Transverse colon (tissue), 4 donors: Measurements from ENCODE around the gene DDRGK1. TPM values are rescaled to one million over a fixed set of nuclear protein-coding genes. Genes with fewer than 3 reads are reported as not detected.

Experiments used
- DNase-seq: peaks from one replicate; pipeline ENCODE4 v3.0.0-alpha.2; 2019
- H3K27ac ChIP-seq, 4 donors: fragments of 200-600 bp; sonication (generic); 2 replicates each; pipeline ENCODE4 v1.5.1; 2016 to 2018; ENCODE audit warnings: inconsistent platforms in 4 of 4
- H3K27me3 ChIP-seq: fragments of 200-600 bp; sonication (generic); 2 replicates; pipeline ENCODE4 v1.5.1; 2017; ENCODE audit warnings: inconsistent platforms
- H3K36me3 ChIP-seq, 4 donors: fragments of 200-600 bp; sonication (generic); 2 replicates each; pipeline ENCODE4 v1.5.1; 2017 to 2019; ENCODE audit warnings: inconsistent platforms in 4 of 4
- H3K4me1 ChIP-seq, 4 donors: fragments of 200-600 bp; sonication (generic); 2 replicates each; pipeline ENCODE4 v1.5.1; 2017 to 2020; ENCODE audit warnings: inconsistent platforms in 4 of 4
- H3K4me3 ChIP-seq, 4 donors: fragments of 200-600 bp; sonication (generic); 1 replicate in 1 of 4; 2 replicates in 3 of 4; pipeline versions ENCODE4 v1.5.1 to v1.6.1; 2017 to 2019; ENCODE audit warnings: inconsistent platforms in 4 of 4
- H3K9me3 ChIP-seq, 2 donors: fragments of 200-600 bp; sonication (generic); 2 replicates each; pipeline ENCODE4 v1.5.1; 2017 to 2019; ENCODE audit warnings: inconsistent platforms in 2 of 2
- CTCF ChIP-seq, 5 experiments: fragments of 200-600 bp in 3 of 5; fragments of 450-650 bp in 2 of 5; sonication (generic) in 3 of 5; IDR thresholded peaks; 1 replicate in 2 of 5; 2 replicates in 3 of 5; pipeline ENCODE4 v1.5.1; 2016 to 2017; ENCODE audit warnings: antibody characterized with exemption in 5 of 5, inconsistent platforms in 3 of 5, mild to moderate bottlenecking in 2 of 5, moderate library complexity in 1 of 5
- EP300 ChIP-seq: sonication (generic); formaldehyde crosslinking; IDR thresholded peaks from one replicate; pipeline ENCODE4 v1.6.1; 2017; ENCODE audit warnings: antibody characterized with exemption, low read depth
- POLR2A ChIP-seq: fragments of 450-650 bp; IDR thresholded peaks from one replicate; pipeline ENCODE4 v1.6.1; 2016; ENCODE audit warnings: antibody characterized with exemption, mild to moderate bottlenecking, moderate library complexity
- POLR2AphosphoS5 ChIP-seq, 3 donors: sonication (generic); formaldehyde crosslinking; IDR thresholded peaks; one replicate each; pipeline ENCODE4 v1.6.1; 2016; ENCODE audit warnings: antibody characterized with exemption in 3 of 3
- WGBS, 2 donors: methylation state at CpG; one replicate each; pipeline ENCODE4 v1.1.5; 2018; ENCODE audit warnings: low coverage in 1 of 2; 5-methylcytosine and 5-hydroxymethylcytosine counted together
- in situ Hi-C, 4 donors: fragments of 200-750 bp; cut with MboI; loops; one replicate each; pipeline versions ENCODE4 v1.15.0 to v1.15.1; 2017; ENCODE audit warnings: low sequenced_read_pairs in 3 of 4, low pct_ligation_motif_present in 1 of 4, low pct_unique_long_range_greater_than_20kb in 1 of 4
- intact Hi-C: fragments of 100-400 bp; cut with DNase I; formaldehyde crosslinking; loops from one replicate; pipeline ENCODE4 v1.15.1; 2023; ENCODE audit warnings: low total_unique reads
- total RNA-seq, 4 donors: library from RNA; depleted of rRNA; stranded (reverse); fragments of >200 nt; gene quantifications; one replicate each; pipeline ENCODE4 v1.1.0, GENCODE V29; 2016

Gene DDRGK1
- total RNA-seq, 4 donors from 2014 or later = 47.0 to 85.6 (median 80.4) TPM

- in situ Hi-C loops = no loop called here
- TF ChIP-seq POLR2A (no peak), CTCF (IDR thresholded peaks at IDR 0.05) (no peak), POLR2AphosphoS5 (IDR thresholded peaks at IDR 0.05) (no peak), EP300 (no peak)
- WGBS, 2 donors = 84 to 95% methylated on average over 4 to 30 of the region's 32 CpGs
These were observed 28.9 kb upstream of the DDRGK1 start for GRCh38 chr20:3233131-3233990.

GRCh38 chr20:3231889-3232588, 27.6 kb upstream of the DDRGK1 start:
- DNase-seq = no peak
- no peak overlapping the region for H3K27ac ChIP-seq
- H3K4me3 ChIP-seq = no peak overlapping the region
- H3K27me3 ChIP-seq = peaks cover 24% of the 10 kb centered on the region
- WGBS, 2 donors = 81 to 86% methylated on average over 3 to 15 of the region's 15 CpGs
- no peaks in the 10 kb centered on the region for H3K4me1 ChIP-seq
- TF ChIP-seq POLR2AphosphoS5 (IDR thresholded peaks at IDR 0.05) = no peak
- TF ChIP-seq POLR2A = no peak
- TF ChIP-seq EP300 = no peak
- TF ChIP-seq CTCF (IDR thresholded peaks at IDR 0.05) = no peak
- intact Hi-C loops (no loop called here), in situ Hi-C loops (no loop called here)
- H3K9me3 ChIP-seq = no peaks in the 10 kb centered on the region
- H3K36me3 ChIP-seq = no peaks in the 10 kb centered on the region

More at GRCh38 chr20:3233131-3233990, 28.9 kb upstream of the DDRGK1 start:
- H3K9me3 ChIP-seq = no peaks in the 10 kb centered on the region
- no peak overlapping the region for H3K4me3 ChIP-seq
- no peak overlapping the region for H3K27ac ChIP-seq
- no peaks in the 10 kb centered on the region for H3K36me3 ChIP-seq
- no peak for DNase-seq
- H3K27me3 ChIP-seq = peaks cover 38% of the 10 kb centered on the region
- intact Hi-C loops = no loop called here
- H3K4me1 ChIP-seq = peaks cover 6 to 8% (median 7%) of the 10 kb centered on the region in 4 donors

GRCh38 chr20:3231116-3231515, 26.6 kb upstream of the DDRGK1 start:
- no peak overlapping the region for H3K27ac ChIP-seq
- no peaks in the 10 kb centered on the region for H3K9me3 ChIP-seq
- H3K36me3 ChIP-seq = no peaks in the 10 kb centered on the region
- H3K4me3 ChIP-seq = no peak overlapping the region
- TF ChIP-seq EP300 = no peak
- no peak for TF ChIP-seq POLR2AphosphoS5 (IDR thresholded peaks at IDR 0.05)
- TF ChIP-seq POLR2A = no peak
- TF ChIP-seq CTCF (IDR thresholded peaks at IDR 0.05) = no peak
- H3K4me1 ChIP-seq = no peaks in the 10 kb centered on the region
- intact Hi-C loops = no loop called here
- peaks cover 15% of the 10 kb centered on the region for H3K27me3 ChIP-seq
- 91% methylated on average over 21 of the region's 21 CpGs; no CpG with 5 or more reads in 1 of the 2 donors for WGBS, 2 donors
- no peak for DNase-seq
- in situ Hi-C loops = no loop called here

GRCh38 chr20:3229798-3230197, 25.3 kb upstream of the DDRGK1 start:
- Histone ChIP-seq H3K27me3 (peaks cover 5% of the 10 kb centered on the region), H3K36me3 (no peaks in the 10 kb centered on the region), H3K9me3 (no peaks in the 10 kb centered on the region), H3K27ac (no peak overlapping the region), H3K4me3 (no peak overlapping the region), H3K4me1 (peaks cover 0 to 6% (median 0%) of the 10 kb centered on the region in 4 donors)
- in situ Hi-C loops (no loop called here), intact Hi-C loops (no loop called here)
- DNase-seq = no peak
- no peak for TF ChIP-seq POLR2A
- WGBS, 2 donors = 90% methylated on average over 14 of the region's 14 CpGs; no CpG with 5 or more reads in 1 of the 2 donors
